OCI-LY1 (cell line): Measurements from ENCODE around the gene TUBB1.

ENCODE experiments used
- EZH2 ChIP-seq: fragments of 200-600 bp; sonication (generic), shearing (Covaris generic); IDR thresholded peaks from 2 replicates; pipeline ENCODE4 v1.8.0; 2017; ENCODE audit warnings: borderline replicate concordance, mixed run types, mild to moderate bottlenecking, antibody characterized with exemption, low read length, moderate library complexity, mixed read lengths
- TF ChIP-seq, protein P1 (sequence below): fragments of 200-600 bp; sonication (generic), shearing (Covaris generic); IDR thresholded peaks from 2 replicates; pipeline ENCODE4 v1.5.1; 2017; ENCODE audit warnings: mild to moderate bottlenecking, antibody characterized with exemption, low read length, moderate library complexity, mixed read lengths

DNA sequence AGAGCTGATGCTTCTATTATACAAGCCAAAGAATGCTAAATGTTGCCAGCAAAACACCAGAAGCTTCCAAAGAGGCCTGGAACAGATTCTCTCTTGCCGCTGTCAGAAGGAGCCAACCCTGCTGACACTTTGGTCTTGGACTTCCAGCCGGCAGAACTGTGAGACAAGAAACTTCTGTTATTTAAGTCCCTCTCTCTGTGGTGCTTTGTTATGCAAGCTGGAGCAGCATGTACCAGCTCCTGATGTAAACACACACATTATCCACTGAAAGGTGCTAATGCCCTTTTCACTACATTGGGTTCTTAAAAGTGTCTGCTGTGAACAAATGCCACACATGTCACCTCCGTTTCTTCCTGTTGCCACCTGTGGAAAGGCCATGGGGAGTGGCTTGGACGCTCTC, 49.3 kb downstream of the TUBB1 start:
- no peak for TF ChIP-seq EZH2
- TF ChIP-seq, protein P1, sequence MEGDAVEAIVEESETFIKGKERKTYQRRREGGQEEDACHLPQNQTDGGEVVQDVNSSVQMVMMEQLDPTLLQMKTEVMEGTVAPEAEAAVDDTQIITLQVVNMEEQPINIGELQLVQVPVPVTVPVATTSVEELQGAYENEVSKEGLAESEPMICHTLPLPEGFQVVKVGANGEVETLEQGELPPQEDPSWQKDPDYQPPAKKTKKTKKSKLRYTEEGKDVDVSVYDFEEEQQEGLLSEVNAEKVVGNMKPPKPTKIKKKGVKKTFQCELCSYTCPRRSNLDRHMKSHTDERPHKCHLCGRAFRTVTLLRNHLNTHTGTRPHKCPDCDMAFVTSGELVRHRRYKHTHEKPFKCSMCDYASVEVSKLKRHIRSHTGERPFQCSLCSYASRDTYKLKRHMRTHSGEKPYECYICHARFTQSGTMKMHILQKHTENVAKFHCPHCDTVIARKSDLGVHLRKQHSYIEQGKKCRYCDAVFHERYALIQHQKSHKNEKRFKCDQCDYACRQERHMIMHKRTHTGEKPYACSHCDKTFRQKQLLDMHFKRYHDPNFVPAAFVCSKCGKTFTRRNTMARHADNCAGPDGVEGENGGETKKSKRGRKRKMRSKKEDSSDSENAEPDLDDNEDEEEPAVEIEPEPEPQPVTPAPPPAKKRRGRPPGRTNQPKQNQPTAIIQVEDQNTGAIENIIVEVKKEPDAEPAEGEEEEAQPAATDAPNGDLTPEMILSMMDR = no peak
